GM12875 (cell line): ENCODE measurements around the gene ANKRD31.

Experiments
- H3K4me3 ChIP-seq: one replicate; pipeline ENCODE4 v1.5.1; 2011; ENCODE audit warnings: low read depth, low read length, control low read depth
- TF ChIP-seq, protein P1 (sequence below): IDR thresholded peaks from 2 replicates; pipeline ENCODE4 v1.5.1; 2011; ENCODE audit warnings: low read depth, mild to moderate bottlenecking, control low read depth, inconsistent platforms, low read length, moderate library complexity, borderline replicate concordance; ENCODE audit not compliant: insufficient read depth

The ANKRD31 gene

DNA sequence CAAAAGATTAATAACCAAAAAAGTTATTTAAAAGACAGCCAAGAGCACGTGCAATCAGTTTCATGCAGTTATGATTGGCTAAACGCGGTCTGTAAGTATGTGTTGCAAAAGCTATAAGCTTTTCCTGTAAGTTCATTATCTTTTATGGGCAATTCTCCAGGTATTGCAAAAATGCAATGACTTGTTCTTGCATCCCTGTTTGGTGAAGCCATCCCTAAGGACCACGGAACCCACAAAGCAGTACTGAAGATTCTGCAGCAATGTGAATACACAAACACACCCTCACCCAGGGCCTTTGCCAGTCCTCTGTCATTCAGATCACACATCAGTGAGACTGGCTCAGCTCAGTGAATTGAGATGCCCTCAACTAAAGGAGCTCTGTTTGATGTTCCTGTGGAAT is 195.7 kb downstream of the ANKRD31 start:
- H3K4me3 ChIP-seq = no peak overlapping the region
- TF ChIP-seq, protein P1, sequence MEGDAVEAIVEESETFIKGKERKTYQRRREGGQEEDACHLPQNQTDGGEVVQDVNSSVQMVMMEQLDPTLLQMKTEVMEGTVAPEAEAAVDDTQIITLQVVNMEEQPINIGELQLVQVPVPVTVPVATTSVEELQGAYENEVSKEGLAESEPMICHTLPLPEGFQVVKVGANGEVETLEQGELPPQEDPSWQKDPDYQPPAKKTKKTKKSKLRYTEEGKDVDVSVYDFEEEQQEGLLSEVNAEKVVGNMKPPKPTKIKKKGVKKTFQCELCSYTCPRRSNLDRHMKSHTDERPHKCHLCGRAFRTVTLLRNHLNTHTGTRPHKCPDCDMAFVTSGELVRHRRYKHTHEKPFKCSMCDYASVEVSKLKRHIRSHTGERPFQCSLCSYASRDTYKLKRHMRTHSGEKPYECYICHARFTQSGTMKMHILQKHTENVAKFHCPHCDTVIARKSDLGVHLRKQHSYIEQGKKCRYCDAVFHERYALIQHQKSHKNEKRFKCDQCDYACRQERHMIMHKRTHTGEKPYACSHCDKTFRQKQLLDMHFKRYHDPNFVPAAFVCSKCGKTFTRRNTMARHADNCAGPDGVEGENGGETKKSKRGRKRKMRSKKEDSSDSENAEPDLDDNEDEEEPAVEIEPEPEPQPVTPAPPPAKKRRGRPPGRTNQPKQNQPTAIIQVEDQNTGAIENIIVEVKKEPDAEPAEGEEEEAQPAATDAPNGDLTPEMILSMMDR = no peak

DNA sequence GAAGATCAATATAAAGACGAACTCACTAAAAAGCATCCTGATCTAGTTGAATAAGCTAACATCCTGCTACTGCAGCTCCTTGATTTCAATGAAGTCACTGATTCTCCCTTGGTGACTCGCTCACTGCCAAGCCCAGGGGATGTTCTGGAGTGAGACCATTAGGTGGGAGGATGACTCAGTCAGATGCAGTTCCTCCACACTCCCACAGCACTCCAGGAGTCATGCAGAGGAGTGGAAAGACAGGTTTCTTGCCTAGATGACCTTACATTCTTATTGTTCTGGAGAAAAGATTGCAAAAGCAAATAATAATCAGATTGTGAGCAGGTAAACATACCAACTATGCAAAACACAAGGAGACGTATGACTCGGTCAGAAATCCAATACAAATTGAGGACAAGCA is 199.6 kb downstream of the ANKRD31 start:
- TF ChIP-seq, protein P1 = no peak
- no peak overlapping the region for H3K4me3 ChIP-seq

DNA sequence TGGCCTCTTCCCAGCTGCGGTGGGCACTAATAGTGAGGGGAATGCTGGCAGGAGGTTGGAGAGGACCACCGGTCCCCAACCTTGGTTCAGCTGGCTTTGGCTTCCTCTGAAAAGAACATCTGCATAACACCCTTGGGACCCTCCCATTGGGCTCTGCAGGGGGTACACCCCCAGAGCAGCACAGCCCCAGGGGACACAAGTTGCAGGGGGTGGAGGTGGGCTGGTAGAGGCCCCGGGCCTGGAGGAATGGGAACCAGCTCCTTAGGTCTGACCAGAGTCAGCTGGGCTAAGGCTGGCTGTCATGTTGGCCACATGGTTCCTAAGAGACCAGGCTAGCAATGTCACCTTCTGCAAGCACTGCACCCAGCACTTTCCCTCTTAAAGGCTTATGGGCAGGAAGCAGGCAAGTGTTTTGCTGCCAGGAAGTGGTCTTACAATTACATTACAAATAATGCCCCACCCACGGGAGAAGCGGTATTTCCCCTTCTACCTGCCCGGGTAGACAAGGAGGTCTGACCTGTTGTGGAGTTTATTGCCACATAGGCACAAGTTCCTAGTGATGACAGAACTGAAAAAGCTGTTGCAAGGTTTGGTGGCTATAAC is 202.4 kb downstream of the ANKRD31 start:
- H3K4me3 ChIP-seq = no peak overlapping the region
- TF ChIP-seq, protein P1 = no peak

DNA sequence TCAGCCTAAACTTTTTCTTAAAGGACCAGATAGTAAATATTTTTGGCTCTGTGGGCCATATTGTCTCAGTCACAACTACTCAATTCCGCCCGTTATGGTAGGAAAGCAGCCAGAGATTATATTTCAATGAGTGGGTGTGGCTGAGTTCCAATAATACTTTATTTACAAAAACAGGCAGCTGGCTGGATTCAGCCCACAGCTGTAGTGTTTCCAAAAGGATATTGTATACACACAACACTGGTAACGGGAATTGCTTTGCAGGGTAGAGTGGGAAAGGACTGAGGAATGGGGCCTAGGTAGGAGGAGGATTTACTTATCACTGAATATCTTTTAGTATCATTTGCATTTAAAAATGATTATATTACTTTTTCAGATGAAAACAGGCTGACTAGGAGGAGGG is 205.3 kb downstream of the ANKRD31 start:
- TF ChIP-seq, protein P1 = no peak
- H3K4me3 ChIP-seq = no peak overlapping the region

DNA sequence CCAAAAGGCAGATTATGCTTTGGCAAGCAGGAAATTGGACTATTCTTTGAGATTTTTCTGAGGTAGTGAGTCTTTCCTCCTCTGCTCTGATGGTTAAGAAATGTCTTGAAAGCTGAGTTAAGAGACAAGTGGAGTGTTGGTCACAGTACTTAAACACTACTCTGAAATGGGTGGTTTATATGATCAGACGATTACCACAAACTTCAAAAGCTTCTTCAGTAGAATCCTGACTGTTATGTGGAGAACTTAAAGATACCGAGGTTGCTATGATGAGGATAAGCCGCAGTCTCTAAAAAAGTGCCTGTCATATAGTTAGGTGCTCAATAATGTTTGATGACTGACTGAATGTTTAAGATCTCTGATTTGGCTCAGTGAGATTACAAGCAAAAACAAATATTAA is 208.6 kb downstream of the ANKRD31 start:
- no peak overlapping the region for H3K4me3 ChIP-seq
- TF ChIP-seq, protein P1 = no peak

DNA sequence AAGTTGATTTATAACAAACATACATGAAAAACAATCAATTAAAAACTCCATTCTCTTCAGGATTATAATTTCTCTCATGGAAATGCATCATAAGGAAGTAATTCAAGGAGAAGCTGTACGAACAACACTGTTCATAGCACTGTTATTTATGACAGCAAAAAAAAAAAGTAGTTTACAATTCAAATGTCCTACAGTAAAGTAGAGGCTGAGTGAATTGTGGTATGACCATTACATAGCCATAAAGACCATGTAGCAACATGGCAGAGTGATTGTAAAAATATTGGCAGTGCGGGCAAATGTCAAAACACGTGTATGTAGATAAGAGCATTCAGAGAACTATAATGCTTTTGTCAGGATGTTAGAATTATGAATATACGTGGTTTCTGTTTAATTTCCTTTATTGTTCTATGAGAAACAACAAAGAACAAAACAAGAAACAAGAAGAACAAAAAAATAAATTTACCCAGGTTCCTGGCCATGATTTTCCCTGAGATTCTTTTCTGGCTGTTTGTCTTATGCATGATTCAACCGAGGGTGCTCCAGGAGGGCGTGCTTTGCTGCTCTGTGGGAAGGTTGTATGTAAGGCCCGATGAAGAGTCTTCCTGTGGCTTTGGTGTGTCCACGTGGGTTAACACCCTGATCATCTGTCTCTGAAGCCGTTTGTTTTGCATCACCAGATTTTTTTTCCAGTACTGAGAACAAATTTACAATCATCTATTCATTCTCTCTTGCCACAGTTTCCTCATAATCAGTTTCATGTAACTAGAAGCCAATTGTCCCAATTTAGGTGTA is 213.1 kb downstream of the ANKRD31 start:
- TF ChIP-seq, protein P1 = no peak

DNA sequence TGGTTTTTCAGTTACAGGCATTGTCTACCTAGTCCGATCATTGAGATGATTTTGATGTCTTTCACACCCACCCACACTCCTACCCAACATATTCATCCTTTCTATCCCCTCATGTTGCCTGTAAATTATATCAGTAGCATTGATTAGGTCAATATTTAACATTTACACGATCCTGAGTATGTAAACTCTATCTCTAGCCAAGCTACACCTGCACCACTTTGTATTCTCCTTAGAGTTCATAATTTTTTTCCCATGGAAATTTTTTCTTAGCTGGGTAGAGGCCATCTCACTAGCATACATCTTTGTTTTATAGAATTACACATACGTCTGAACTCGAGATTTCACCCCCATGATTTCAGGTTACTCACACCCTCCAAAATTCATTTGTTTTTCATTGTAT is 214.9 kb downstream of the ANKRD31 start:
- H3K4me3 ChIP-seq = no peak overlapping the region
- TF ChIP-seq, protein P1 = no peak

More for the DNA sequence above, 213.1 kb downstream of the ANKRD31 start:
- no peak overlapping the region for H3K4me3 ChIP-seq
